Activated gamma-delta T cell (primary cell): ENCODE measurements around the gene UBR2.
"Not testable (repeated sequence)": the region's sequence is repeated elsewhere in the genome, so short reads cannot be mapped to it uniquely, and the experiment has no call there.

Experiments used
- DNase-seq: peaks from one replicate; lab custom pipeline; 2025; lab: John Stamatoyannopoulos, UW

The UBR2 gene

DNA sequence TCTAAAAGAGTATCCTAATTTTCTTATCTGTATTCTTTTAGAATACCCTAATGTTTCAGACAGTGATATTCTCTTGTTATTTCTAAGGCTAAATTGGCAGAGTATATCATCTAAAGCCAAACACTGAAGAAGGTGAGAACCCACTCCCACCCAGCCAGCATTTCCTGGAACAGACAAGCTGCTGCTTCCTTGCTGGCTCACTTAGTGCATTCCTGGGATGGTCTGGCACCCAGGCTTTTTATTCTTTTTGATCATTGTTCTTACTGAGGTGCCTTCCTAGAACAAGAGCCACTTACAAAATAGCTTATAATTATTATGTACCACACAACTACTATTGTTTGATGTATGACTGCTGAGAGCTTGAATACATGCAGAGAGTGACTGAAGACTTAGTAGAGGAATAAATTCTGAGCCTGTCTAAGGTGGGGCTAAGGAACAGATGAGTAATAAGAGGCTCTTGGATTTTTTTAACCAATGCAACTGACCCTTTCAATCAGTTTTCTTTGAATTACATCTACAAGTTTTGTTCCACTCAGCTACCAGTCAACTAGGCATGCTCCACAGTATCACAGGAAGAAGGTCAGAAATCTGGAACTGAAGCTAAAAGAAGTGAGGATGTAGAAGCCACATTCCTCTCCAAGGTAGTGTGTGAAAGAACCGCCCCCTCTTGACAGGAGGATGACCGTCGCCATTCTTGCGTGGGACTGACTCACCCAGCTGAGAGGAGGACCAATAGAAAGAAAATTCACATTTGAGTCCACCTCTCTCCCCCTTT lies 128.5 kb downstream of the UBR2 start:
- no peak for DNase-seq

DNA sequence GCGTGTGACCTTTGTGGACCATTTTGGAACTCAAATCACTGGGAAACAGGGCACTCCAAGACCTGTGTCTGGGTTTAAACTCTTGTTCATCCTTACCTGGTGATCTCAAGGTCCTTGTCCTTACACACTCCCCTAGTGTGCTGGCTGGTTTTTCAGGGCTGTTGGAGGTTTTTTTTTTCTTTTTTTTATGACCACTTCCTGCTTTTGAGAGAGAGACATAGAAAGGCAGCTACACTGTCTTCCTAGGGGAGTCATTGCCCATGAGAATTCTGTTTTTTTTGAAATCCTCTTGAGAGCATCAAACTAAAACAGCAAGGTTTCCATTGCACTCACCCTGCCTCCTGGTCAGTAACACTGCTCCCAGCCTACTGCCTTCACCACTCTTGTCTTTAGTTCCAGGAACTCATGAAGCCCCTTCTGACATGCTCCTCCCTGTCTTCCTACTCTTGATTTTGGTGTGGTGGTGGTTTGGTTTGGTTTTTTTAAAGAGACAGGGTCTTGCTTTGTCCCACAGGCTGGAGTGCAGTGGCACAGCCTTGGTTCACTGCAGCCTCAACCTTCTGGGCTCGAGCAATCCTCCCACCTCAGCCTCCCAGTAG lies 130.0 kb downstream of the UBR2 start:
- DNase-seq, result no peak

DNA sequence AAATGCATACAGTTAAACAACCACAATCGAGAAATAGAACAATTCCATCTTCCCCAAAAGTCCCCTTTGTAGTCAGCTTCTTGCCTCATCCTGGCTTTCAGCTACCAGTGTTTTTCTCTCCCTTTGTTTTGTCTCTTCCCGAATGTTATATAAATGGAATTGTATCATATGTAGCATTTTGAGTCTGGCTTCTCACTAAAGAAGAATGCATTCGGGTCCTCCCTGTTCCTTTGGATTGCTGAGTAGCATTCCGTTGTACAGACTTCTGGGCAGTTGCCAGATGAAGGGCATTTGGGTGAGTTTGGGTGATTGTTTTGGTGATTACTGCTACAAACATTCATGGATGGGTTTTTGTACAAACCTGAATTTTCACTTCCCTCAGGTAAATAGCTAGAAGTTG lies 130.8 kb downstream of the UBR2 start:
- DNase-seq, result no peak

DNA sequence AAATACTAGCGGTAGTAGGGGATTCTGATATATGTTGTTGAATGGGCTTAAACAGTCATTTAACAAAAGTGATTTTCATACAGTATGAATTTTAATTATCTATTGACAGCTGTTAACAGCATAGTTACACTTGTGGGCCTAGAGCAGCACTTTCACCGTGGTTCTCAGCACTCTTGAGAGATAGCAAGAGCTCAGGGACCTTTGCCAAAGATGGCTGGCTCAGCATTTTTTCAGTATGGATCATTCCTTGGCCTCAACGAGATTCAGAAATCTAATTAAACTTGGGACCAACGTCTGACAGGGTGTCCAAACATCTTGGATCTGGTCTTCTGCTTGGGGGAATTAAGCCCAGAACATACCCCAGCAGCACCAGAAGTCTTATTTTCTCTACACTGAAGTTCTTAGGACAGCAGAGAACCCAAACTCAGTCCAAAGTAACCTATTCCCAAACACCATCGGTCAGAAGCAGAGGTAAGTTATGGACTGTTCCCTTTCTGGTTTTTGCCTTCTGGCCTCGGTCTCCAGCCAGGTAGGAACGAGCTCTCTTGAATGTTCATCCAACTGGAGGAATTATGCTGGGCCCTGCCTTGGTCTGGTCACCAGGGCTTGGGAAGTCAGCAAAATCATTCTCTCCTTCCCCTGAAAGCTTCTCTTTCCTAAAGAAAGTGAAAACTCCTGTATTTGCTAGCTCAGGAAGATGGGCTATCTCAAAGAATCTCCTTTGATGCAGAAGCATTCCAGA lies 132.9 kb downstream of the UBR2 start:
- DNase-seq, result no peak

DNA sequence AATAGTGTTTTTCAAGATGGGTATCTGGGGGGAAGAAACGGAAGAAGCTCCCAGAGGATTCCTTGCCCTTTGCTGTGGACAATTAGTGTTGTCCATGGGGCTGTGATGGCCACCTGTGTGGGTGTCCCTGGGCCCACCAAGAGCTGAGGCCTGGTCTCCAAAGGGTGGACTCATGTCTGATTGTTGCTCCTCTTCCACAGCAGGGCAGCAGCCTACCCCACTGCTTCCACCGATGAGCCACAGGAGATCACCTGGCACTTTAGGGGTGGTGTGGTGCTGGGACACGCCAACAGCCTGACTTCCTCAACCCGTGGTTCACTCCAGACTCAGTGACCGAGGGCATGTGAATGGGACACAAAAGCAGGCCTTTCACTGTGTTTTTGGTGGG lies 133.4 kb downstream of the UBR2 start:
- DNase-seq, result no peak

DNA sequence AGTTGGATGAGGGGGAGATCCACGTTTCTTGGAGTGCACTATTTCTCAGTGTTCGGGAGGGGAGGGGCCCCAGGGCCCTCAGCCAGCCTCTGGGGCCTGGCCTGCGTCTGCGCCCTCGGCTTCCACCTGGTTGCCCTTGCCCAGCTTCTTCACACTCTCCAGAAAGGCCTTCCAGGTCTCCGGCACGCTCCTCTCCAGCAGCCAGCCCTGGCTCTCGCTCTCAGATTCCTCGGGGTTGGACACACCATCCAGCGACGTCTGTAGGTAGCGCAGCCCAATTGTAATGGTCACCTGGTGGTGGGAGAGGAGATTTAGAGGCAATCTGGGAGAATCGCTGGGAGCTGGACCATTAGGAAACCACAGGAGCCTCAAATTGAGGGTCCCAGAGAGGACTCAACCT lies 134.4 kb downstream of the UBR2 start:
- DNase-seq, result no peak

DNA sequence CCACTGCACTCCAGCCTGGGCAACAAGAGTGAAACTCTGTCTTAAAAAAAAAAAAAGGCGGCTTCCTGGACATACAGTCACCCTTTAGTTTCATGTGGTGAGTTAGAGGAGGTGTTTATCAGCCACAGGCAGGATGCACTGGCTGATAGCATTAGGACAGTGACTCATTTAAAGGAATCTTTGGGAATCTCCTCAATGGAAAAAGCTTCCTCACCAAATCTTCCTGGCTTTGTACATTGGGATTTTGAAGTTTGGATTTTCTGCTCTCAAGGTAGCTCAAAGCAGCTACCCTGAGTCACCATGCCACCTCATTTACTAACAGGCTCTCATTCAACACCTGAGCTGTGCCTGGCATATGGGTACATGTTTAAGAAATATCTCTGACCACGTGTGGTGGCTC lies 138.4 kb downstream of the UBR2 start:
- no peak for DNase-seq

DNA sequence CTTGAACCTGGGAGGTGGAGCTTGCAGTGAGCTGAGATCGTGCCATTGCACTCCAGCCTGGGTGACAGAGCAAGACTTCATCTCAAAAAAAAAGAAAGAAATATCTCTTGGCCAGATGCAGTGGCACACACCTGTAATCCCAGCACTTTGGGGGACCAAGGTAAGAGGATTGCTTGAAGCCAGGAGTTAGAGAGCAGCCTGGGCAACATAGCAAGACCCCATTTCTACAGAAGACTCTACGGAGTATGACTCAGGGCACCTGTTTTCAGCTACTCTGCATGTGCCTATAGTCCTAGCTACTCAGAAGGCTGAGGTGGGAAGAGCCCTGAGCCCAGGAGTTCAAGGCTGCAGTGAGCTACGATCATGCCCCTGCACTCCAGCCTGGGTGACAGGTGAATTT lies 139.0 kb downstream of the UBR2 start:
- DNase-seq, result not testable (repeated sequence)

DNA sequence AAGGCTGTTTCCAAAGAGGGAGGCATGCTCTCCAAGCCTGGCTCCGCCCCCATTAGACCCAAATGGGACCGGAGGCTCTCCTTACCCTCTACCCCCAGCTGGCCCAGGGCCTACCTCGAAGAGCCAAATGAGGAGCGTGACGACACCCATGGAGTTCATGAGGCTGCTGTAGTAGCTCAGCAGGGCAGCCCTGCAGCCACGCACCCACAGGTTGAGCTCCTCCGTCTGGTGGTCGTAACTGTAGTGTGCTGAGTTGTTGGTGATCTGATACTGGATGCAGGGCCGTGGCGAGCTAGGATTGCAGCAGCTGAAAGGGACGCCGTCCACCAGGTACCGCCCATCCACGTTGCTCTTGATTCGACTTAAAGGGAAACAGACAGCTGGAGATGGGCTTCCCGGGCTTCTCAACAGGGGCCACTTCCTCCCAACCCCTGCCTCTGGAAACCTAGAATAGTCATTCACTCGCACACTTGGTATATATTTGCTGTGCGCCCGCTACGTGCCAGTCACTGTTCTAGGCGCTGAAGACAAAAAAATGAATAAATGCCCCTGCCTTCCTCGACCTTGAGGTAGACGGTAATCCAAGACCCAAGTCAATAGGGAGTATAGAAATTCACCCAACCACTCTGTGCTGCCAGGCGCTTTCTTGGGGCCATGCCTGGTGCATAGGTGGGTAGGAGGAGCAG lies 140.6 kb downstream of the UBR2 start:
- no peak for DNase-seq

DNA sequence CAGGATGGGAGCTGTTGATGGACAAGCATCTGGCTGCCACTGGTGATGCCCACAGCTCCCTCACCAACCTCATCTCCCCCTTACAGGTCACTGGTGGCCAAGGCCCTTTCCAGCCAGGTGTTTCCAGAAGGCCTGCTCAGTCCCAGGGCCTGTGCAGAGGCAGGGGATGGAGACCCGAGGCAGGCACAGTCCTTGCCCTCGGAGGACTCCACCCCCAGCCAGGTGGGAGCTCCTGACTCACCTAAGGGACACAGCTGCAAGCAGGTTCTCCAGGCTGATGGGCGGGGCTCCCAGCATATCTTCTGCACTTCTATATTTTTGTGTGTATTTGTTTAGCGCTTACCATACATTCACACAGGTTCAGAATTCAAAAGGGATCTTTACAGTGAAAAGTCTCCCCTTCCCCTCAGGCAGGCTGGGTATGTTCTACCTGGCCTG lies 141.1 kb downstream of the UBR2 start:
- no peak for DNase-seq

DNA sequence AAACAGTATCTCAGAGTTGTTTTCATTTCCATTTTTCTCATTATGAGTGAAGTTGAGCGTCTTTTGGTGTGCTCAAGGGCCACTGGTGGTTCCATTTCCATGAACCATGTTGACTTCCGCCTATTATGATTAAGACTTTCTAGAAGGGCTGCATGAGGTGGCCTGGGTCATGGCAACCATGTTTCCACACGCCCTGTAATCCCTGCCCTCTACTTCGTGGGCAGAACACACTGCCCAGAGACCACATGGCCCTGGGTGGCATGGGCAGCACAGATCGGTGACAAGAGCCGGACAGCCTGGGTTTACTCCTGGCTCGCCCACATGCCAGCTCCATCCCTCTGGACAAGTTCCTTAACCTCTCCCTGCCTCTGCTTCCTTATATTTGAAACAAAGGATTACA lies 143.8 kb downstream of the UBR2 start:
- no peak for DNase-seq

DNA sequence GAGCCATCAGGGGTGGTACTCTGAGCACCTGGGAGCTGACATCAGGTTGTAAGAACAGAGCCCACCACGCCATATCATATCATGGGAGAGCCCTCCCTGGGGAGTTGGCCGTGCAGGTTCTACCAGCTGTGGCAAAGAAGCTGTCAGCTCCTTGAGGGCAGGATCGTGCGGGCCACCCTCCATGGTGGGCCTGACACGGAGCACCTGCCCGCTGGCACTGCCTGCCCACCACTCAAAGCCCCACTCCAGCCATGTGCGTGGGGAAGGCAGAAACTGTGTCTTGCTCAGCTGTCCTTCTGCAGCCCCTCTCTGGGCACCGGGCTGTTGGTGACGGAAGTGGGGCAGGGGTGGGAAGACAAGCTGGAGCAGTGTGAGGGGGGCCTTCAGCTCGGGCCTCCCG lies 144.3 kb downstream of the UBR2 start:
- no peak for DNase-seq

DNA sequence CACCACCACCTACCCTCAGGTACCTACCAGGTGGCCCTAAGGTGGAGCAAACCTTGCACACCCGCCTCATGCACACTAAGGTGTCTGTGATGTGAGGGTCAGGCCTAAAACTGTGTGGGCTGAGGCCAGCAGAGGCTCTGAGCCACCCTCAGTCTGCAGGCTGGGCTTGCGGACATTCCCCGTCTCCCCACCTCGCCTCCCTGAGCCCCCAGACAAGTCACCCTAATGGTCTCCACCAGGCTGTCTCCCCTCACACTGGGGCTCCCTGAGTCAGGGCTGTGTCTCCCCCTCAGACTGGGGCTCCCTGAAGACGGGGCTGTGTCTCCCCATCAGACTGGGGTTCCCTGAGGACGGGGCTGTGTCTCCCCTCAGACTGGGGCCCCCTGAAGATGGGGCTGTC lies 146.0 kb downstream of the UBR2 start:
- no peak for DNase-seq

DNA sequence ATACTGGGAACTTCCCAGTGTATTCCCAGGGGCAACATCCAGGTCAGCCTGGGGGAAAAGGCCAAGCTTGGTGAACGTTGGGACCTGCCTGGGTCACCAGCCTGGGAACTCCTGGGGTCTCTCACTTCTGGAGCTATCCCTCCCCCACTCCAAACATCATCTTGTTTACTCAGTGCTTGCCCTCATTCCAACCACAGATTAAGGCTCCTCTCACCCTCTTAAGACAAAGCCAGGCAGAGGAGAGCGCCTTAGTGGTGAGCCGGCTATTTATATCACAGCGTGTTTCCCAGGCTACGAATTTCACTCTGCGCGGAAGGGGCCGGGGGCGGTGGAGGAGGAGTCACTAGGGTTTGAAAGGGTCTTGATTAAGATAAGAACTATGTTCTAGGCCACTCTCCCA lies 146.5 kb downstream of the UBR2 start:
- DNase-seq, result no peak

DNA sequence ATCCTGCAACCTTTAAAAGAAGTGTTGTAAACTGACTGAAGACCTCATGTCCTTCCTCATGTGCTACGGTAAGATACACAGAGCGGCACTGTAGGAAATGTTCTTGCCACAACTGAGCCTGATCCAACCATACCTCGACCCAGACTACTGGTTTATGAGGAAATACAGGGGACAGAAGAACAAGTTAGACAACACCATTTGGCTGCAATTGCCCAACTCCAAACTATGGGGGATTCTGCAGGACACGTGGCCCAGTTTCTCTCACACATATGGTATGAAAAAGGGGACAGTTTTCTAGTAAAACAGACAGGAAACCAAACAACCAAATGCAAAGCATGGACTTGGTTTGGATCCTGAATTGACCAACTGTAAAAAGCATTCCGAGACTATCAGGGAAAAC lies 148.1 kb downstream of the UBR2 start:
- DNase-seq, result no peak

DNA sequence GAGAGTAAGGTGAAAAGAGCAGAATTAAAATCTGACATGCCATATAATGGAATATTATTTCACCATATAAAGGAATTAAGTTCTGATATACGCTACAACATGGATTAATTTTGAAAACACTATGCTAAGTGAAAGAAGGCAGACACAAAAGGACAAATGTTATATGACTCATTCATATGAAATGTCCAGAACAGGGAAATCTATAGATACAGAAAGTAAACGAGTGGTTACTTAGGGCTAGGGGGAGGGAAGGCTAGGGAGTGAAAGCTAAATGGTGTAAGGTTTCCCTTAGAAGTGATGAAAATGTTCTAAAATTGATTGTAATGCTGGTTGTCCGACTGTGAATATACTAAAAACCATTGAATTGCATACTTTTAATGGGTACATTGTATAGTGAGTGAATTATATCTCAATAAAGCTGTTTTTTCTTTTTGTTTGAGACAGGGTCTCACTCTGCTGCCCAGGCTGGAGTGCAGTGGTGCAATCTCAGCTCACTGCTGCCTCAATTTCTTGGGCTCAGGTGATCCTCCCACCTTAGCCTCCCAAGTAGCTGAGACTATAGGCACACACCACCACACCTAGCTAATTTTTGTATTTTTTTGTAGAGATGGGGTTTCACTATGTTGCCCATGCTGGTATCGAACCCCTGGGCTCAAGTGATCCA lies 150.4 kb downstream of the UBR2 start:
- DNase-seq, result no peak

DNA sequence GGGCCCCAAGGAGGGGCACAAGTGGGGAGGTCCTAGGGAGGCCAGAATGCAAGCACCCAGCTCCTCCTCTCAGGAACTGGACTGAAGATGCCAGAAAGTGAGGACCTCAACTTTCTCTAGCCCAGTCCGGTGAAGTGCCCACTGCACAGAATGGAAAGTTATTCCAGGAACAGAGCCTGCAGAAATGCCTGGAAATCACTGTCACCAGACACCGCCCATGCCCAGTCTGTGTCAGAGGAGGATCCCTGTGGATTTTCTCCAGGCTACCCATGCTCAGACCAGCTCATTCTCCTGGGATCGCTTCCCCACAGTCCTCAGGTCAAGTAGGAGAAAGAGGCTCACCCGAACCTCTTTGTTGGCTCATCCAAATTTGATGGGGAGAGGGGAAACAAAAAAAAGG lies 152.0 kb downstream of the UBR2 start:
- DNase-seq, result no peak

DNA sequence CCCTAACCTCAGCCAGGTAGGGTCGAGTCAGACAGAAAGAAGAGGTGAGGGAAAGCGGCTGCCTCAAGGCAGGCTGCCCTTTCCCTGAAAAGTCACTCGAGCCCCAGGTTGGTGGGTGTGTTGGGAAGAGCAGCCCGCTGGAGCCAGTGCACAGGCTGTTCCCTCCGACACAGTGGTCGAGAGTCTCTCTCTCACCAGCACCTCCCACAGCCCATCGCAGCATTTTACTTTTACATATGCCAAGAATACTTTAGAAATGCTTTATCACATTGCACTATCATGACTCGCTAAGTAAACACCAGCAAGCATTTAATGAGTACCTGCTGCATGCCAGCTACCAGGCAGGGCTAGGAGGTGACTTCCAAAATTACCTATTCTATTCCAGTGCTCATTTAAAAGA lies 156.9 kb downstream of the UBR2 start:
- DNase-seq, result no peak

DNA sequence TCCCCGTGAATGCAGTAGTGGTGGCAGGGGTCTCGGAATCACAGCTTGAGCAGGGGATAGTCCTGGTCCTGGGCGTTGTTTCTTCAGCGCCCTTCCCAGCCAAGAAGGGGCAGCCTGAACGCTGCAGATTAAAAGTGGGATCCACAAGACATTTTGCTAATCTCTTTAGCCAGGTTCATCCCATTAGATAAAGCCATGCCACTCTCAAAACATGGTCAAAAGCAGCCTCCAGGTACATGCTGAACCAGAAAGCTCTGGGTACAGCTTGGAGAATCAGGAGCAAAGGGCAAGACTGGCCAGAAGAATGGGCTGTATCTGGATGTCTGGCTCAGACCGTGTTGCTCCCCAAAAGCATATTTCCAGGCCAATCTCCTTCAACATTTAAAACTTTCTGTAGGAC lies 158.7 kb downstream of the UBR2 start, which contains the start of gene PRPH2:
PRPH2 (minus strand) TSS at position 101 of the 400 bp plus-strand sequence. CDS start 263 bp downstream, outside the sequence.
- DNase-seq, result no peak

DNA sequence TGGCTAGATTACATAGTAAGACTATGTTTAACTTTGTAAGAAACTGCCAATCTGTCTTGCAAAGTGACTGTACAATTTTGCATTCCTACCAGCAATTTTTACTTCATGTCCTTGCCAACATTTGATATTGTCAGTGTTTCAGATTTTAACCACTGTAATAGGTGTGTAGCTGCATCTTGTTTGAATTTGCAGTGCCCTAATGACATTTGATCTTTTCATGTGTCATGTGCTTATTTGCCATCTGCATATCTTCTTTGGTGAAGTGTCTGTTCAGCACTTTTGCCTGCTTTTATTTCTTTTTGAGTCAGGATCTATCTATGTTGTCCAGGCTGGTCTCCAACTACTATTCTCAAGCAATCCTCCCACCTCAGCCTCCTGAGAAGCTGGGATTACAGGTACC lies 161.0 kb downstream of the UBR2 start:
- no peak for DNase-seq

DNA sequence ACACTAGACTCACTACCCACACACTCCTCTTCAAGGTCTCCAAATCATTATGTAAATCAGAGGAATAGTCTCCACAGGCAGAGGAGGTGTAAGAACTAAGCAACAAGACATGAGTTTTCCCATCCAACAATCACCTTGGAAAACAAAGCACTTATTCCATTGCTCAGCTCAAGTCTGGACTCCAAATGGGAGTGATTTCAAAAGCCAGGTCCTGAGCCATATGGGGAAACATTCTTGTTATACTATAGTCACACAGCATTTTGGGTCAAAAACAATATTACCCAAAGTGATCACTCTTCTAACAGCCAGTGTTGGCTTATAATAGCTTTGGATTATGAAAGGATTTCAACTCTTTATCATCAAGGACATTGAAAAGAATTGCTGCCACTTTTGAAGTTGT lies 162.2 kb downstream of the UBR2 start:
- DNase-seq, result no peak
